H4 (cell line): ENCODE data around the gene ACSM5. TPM values are rescaled to one million over a fixed set of nuclear protein-coding genes. Genes with fewer than 3 reads are reported as not detected.
"Not testable (repeated sequence)": the region's sequence is repeated elsewhere in the genome, so short reads cannot be mapped to it uniquely, and the experiment has no call there.

Source experiments
- DNase-seq: peaks from one replicate; pipeline ENCODE4 v3.0.0-alpha.2; 2015; ENCODE audit warnings: low spot score
- total RNA-seq: library from RNA; depleted of rRNA; stranded (reverse); fragments of >200 nt; shearing (Covaris generic); gene quantifications from 2 replicates; pipeline ENCODE4 v1.2.3, GENCODE V29; 2014; rRNA removed

The ACSM5 gene
- total RNA-seq, 1 experiment from 2014 or later, result 1.1 TPM

DNA sequence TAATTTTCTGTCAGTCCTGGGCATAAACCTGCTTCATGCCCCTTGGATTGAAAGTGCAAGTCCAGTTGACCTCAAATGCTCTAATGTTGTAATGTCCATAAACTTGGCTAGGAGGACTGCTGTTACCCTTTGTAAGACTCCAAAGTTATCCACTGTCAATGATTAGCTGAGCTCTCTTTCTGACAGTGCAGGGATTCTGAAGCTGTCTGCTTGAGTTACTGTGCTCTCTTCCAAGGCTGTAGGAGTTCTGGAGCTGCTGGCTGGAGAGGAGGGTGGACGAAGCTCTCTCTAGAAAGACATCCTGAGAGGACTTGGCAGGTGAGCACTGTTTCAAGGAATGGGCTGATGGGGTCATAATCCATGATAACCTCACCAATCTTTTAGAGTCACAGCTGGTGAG lies 42.0 kb downstream of the ACSM5 start, which contains the start of gene ACSM2A:
Gene ACSM2A, plus strand, starts transcription at position 158 of the 400 bp plus-strand sequence. CDS start 8,594 bp downstream, outside the sequence.
- DNase-seq, result not testable (repeated sequence)

DNA sequence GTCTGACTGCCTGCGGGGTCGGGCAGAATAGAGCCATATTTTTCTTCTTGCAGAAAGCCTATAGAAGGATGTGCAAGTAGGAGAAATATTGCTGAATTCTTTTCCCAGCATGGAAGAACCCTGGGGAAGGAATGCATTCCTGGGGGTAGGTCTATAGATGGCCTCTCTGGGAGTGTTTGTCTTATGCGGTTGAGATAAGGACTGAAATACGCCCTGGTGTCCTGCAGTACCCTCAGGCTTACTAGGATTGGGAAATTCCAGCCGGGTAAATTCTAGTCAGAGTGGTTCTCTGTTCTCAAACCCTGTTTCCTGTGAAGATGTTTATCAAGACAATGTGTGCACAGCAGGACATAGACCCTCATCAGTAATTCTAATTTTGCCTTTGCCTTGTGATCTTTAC lies 44.3 kb downstream of the ACSM5 start:
- DNase-seq, result not testable (repeated sequence)

DNA sequence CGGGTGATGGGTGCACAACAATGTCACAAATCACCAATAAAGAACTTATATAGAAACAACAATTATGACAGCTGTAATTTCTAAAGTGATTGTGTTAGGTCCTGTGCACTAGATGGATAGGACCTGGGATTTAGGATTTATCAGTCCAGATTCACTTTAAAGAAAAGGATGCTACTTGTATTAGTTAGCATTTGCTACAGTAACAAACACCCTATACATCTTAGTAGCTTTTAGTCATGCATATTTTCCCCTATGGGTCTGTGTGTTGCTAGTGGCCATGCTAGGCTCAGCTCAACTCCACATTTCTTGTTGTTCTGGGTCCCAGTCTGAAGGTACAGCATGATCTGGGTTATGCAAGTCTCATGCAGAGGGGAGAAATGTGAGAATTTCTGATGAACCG lies 49.9 kb downstream of the ACSM5 start:
- not testable (repeated sequence) for DNase-seq

GRCh38 chr16:20460313-20460712 lies 51.0 kb downstream of the ACSM5 start:
- DNase-seq, result not testable (repeated sequence)

DNA sequence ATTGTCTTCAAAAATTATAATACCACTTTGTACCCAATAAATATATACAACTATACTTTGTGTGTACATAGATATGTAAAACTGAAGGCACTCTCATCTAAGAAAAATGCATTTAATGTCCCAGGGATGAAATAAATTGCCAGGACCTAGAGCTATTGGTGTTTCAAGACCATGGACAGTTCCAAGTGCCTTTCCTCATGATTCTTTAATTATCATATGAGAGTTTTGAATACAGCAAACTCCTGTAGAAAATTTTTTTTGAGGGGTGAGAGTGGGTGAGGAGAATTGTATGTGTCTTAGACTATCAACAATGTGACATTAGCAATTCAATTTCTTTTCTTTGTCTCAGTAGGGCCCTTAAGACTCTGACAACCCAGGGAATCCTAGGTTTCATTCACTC lies 59.6 kb downstream of the ACSM5 start:
- DNase-seq, result not testable (repeated sequence)

DNA sequence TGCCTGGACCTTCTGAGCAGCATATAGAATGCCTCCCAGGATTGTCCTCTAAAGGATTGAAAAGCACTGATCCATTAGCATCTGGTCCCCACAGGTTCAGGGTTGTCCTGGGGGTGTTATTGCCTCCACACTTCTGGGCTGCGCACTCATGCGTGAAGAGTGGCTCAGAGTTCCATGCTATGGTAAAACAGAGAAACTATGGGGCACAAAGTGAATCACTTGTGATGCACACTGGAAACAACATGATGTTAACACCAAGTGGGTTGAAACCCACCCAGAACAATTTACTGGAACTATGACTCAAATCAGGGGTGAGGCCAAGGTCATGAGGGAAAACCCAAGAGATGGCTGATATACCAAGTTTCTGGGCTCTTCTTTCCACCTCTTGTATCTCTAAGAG lies 60.6 kb downstream of the ACSM5 start:
- DNase-seq, result not testable (repeated sequence)

GRCh38 chr16:20470732-20471131 lies 61.4 kb downstream of the ACSM5 start:
- DNase-seq, result not testable (repeated sequence)

DNA sequence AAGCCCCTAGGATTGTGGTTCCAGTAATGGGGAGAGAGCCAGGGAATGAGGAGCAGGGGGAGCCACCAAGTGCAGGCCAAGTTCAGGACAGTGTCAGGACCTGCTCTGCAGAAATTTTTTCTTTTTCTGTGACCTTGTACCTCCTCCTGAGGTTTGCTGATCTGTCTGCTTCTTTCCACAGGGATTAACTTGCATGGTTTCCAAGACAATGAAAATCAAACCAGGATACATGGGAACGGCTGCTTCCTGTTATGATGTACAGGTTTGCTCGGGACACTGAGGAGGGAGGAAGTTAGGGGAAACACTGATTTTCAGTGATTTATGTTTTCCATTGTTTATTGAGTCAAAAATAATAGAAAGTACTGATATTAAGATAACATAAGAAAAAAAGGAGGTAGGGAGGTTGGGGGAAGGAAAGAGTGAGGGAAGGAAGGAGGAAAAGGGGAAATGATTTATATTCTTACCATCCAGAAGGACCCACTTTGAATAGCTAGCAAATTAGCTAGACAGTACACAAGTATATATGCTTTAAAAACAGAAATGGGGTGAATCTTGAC lies 67.9 kb downstream of the ACSM5 start:
- not testable (repeated sequence) for DNase-seq

- not testable (repeated sequence) for DNase-seq
Observed at GRCh38 chr16:20483989-20484388, 74.7 kb downstream of the ACSM5 start.

- no peak for DNase-seq
Observed at GRCh38 chr16:20484726-20485125, 75.4 kb downstream of the ACSM5 start.

DNA sequence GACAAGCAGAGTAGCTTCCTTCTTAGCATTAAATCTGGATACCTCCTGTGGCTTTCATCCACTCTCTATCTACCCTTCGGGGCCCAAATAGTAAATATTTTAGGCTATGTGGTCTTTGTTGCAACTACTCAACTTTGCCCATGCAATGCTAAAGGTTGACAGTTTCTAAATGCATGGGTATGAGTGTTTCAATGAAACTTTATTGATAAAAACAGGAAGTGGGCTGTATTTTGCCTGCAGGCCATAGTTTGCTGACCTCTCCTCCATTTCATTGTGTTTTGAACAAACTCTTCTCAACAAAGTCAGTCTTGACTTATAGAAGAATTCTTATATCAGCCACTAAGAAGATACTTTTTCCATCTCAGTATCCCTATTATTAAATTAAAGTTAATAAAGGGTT lies 76.1 kb downstream of the ACSM5 start:
- no peak for DNase-seq

Other genes starting within 250 kb of the ACSM5 start
- gene GP2, start 82.0 kb upstream of the ACSM5 start, total RNA-seq, result not detected in 2 replicates
- not detected in 2 replicates for gene UMOD, start 56.8 kb upstream of the ACSM5 start, total RNA-seq
- gene PDILT, start 4.8 kb upstream of the ACSM5 start, total RNA-seq, result not detected in 2 replicates
- gene ACSM2A, start 42.0 kb downstream of the ACSM5 start, total RNA-seq, result not detected in 2 replicates
- gene ACSM2B, start 166.8 kb downstream of the ACSM5 start, total RNA-seq, result not detected in 2 replicates